A673 (cell line): Measurements from ENCODE around the gene APOC1.

Source experiments
- CTCF ChIP-seq: fragments of 300-800, 200-600 bp; sonication (generic); conservative IDR thresholded peaks from 2 replicates; pipeline ENCODE4 v1.5.1; 2017; ENCODE audit warnings: low read depth, mild to moderate bottlenecking, antibody characterized with exemption, low read length, moderate library complexity, mixed read lengths
- EZH2 ChIP-seq: fragments of 200-600 bp; sonication (generic); IDR thresholded peaks from 2 replicates; pipeline ENCODE4 v1.6.1; 2017; ENCODE audit warnings: borderline replicate concordance, low read depth, mild to moderate bottlenecking, mixed read lengths, antibody characterized with exemption, low read length; ENCODE audit not compliant: poor library complexity, severe bottlenecking

- TF ChIP-seq CTCF (no peak), EZH2 (no peak)
These were observed 25.3 kb downstream of the APOC1 start for GRCh38 chr19:44939668-44940067.
